ENCODE measurements around the gene RECK.
A peak's percentile ranks its signal among the peaks of the same experiment; 100 is the strongest.
"Not testable (repeated sequence)": the region's sequence is repeated elsewhere in the genome, so short reads cannot be mapped to it uniquely, and the experiment has no call there.

RECK gene

GRCh38 chr9:36142510-36143244 is 106.0 kb downstream of the RECK start:
- DNase-seq, result no peak

GRCh38 chr9:36143245-36143641 is 106.5 kb downstream of the RECK start:
- DNase-seq, result no peak

- DNase-seq, result no peak
These were observed 107.9 kb downstream of the RECK start for GRCh38 chr9:36144309-36145232.

GRCh38 chr9:36145970-36146369 is 109.3 kb downstream of the RECK start:
- DNase-seq, result no peak

DNA sequence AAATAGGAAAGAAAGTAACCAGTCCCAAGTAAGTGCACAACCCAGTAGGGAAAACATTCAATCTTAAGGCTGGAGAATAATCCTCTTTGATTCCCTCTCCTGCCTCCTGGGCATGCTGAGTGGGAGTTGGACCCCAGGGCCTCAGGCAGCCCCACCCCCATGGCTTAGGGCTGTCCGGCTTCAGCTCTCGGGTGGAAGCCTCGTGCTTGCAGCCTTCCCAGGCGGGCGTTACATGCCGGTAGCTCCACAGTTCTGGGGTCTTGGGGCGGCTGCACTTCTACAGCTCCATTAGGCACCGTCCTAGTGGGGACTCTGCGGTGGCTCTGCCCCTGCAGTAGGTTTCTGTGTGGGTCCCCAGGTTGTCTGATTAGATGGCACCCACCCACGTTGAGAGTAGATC is 109.9 kb downstream of the RECK start:
- no peak for DNase-seq

DNA sequence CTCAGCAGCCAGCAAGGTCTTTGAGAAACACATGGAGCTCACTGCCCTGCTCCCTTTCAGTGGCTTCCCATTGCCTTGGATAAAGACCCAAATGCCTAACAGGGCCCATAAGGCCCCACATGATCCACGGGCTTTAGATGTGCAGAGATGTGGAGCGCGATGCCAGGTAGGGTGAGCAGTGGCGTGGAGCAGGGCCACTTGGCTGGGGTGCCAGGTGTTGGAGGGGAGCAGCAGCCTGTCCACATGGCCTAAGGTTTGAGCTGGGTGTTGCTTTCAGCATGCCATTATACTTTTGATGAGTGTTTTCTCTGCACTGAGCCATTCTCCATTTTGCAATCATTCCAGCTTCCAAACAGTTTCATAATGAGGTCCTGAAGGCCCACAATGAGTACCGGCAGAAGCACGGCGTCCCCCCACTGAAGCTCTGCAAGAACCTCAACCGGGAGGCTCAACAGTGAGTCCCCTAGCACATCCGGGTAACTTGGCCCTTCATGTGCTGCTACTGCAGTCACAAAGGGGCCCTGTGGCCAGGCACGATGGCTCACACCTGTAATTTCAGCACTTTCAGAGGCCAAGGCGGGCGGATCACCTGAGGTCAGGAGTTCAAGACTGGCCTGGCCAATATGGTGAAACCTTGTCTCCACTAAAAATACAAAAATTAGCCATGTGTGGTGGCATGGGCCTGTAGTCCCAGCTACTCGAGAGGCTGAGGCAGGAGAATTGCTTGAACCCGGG is 110.9 kb downstream of the RECK start:
- DNase-seq, result no peak

- no peak for DNase-seq
These were observed 111.8 kb downstream of the RECK start for GRCh38 chr9:36148311-36149051.

DNA sequence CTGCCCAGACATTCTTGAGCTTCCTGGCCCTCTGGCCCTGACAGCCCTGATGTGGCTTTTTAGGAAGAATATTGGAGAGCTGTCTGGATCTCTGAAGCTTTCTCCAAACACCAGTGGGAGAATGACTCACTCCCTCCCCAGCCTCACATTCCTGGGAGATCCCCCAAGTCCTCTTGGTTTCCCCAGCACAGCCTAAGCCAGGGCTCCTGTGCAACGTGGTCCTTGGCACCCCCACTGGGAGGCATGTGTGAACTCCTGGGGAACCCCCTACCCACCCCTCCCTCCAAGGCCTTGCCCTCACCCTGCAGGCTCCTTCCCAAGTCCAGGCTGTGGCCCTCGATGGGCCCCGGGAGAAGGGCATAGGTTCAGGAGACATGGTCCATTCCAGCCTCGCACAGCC is 112.5 kb downstream of the RECK start:
- DNase-seq, result no peak

- no peak for DNase-seq
These were observed 114.0 kb downstream of the RECK start for GRCh38 chr9:36150574-36151315.

GRCh38 chr9:36151316-36152210 is 114.8 kb downstream of the RECK start:
- DNase-seq, result no peak

DNA sequence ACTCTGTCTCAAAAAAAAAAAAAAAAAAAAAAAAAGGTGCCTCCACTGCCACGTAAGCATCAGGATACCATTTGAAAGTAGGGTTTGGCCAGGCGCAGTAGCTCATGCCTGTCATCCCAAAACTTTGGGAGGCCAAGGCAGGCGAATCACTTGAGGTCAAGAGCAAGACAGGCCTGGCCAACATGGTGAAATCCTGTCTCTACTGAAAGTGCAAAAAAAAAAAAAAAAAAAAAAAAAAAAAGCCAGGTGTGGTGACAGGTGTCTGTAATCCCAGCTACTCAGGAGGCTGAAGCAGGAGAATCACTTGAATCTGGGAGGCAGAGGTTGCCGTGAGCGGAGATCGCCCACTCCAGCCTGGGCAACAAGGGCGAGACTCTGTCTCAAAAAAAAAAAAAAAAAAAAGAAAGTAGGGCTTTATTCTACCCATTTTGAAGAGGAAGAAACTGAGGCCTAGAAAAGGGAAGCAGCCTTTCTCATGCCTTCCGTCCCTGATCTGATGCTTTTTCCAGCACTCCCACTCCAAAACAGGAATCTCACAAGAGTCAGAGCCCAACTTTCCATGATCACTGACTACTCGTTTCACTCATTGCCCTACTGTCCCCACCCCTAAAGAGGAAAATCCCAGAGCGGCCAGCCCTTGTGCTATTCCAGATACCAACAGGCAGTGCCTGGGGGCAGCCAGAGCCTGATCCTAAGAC is 116.2 kb downstream of the RECK start:
- DNase-seq, result no peak

- no peak for DNase-seq
These were observed 117.0 kb downstream of the RECK start for GRCh38 chr9:36153746-36154145.

GRCh38 chr9:36154331-36154952 is 117.7 kb downstream of the RECK start:
- peak; percentile 23 for DNase-seq

GRCh38 chr9:36156116-36156515 is 119.4 kb downstream of the RECK start:
- DNase-seq, result no peak

GRCh38 chr9:36158122-36158521 is 121.4 kb downstream of the RECK start:
- no peak for DNase-seq

- no peak for DNase-seq
These were observed 122.2 kb downstream of the RECK start for GRCh38 chr9:36158917-36159316.

DNA sequence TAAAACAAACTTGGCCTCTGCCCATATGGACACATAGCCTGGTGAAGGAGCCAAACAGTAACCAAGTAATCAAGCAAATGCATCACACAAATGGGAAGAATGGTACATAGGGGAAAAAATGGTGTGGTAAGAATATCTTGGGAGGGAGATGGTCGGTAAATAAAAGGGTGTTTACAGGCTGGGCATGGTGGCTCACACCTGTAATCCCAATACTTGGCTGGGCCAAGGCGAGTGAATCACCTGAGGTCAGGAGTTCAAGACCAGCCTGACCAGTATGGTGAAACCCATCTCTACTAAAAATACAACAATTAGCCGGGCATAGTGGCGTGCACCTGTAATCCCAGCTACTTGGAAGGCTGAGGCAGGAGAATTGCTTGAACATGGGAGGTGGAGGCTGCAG is 122.8 kb downstream of the RECK start:
- not testable (repeated sequence) for DNase-seq

- DNase-seq, result not testable (repeated sequence)
These were observed 123.4 kb downstream of the RECK start for GRCh38 chr9:36160126-36160525.

DNA sequence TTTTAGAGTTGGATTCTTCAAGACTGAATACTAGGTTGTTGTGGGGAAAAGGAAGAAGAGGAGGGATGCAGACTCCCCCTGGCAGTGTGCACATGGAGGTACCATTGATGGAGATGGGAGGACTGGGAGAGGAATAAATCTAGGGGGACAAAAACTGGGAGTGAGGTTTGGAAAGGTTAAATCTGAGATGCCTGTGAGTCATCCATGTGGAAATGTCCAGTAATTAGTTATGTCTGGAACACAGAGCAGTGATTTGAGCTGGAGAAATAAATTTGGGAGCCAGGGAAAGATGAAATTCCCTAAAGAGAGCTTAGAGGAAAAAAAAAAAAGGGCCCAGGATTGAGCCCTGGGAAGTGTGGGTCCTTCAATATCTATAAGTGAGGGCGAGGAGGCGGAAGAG is 124.5 kb downstream of the RECK start:
- DNase-seq, result no peak
